Brain microvascular endothelial cell (primary cell): ENCODE measurements around the gene MFSD6L.

ENCODE experiments used
- DNase-seq: peaks from one replicate; pipeline ENCODE4 v3.0.0-alpha.2; 2020
- H3K27ac ChIP-seq: fragments of 250-450 bp; sonication (Bioruptor Pico); 2 replicates; pipeline ENCODE4 v1.5.1; 2020; ENCODE audit warnings: mild to moderate bottlenecking, moderate library complexity
- H3K27me3 ChIP-seq: fragments of 250-450 bp; sonication (Bioruptor Pico); replicated peaks from 2 replicates; pipeline ENCODE4 v1.5.1; 2020; ENCODE audit warnings: mild to moderate bottlenecking
- H3K36me3 ChIP-seq: fragments of 250-450 bp; sonication (Bioruptor Pico); replicated peaks from 2 replicates; pipeline ENCODE4 v1.5.1; 2020; ENCODE audit warnings: mild to moderate bottlenecking
- H3K4me3 ChIP-seq: 2 replicates; pipeline ENCODE4 v1.5.1; 2011; ENCODE audit warnings: low read depth, mild to moderate bottlenecking, control low read depth, low read length, moderate library complexity
- CTCF ChIP-seq: IDR thresholded peaks from 2 replicates; pipeline ENCODE4 v1.5.1; 2011; ENCODE audit warnings: low read depth, mild to moderate bottlenecking, moderate library complexity, low read length, control low read depth, inconsistent platforms; ENCODE audit errors: missing control alignments
- in situ Hi-C: cut with HindIII; loops from 2 replicates; pipeline ENCODE4 v1.10.0; 2017; ENCODE audit warnings: low sequenced_read_pairs, low pct_ligation_motif_present

Gene MFSD6L

GRCh38 chr17:8829036-8829941 is 30.1 kb upstream of the MFSD6L start:
- DNase-seq = no peak
- no peaks in the 10 kb centered on the region for H3K36me3 ChIP-seq
- H3K27ac ChIP-seq = no peak overlapping the region
- no peaks in the 10 kb centered on the region for H3K27me3 ChIP-seq
- no peak overlapping the region for H3K4me3 ChIP-seq
- no peak for TF ChIP-seq CTCF
- in situ Hi-C loops = no loop called here

- H3K27me3 ChIP-seq = no peaks in the 10 kb centered on the region
- in situ Hi-C loops = no loop called here
- H3K36me3 ChIP-seq = no peaks in the 10 kb centered on the region
- H3K4me3 ChIP-seq = no peak overlapping the region
- no peak for TF ChIP-seq CTCF
- H3K27ac ChIP-seq = no peak overlapping the region
- DNase-seq = no peak
These were observed 29.3 kb upstream of the MFSD6L start for GRCh38 chr17:8828517-8828875.

GRCh38 chr17:8826808-8827435 is 27.8 kb upstream of the MFSD6L start:
- DNase-seq = no peak
- Histone ChIP-seq H3K36me3 (no peaks in the 10 kb centered on the region), H3K27me3 (no peaks in the 10 kb centered on the region), H3K27ac (no peak overlapping the region), H3K4me3 (no peak overlapping the region)
- no peak for TF ChIP-seq CTCF
- in situ Hi-C loops = no loop called here

GRCh38 chr17:8825802-8826201 is 26.6 kb upstream of the MFSD6L start:
- in situ Hi-C loops = no loop called here
- DNase-seq = no peak
- Histone ChIP-seq H3K27ac (no peak overlapping the region), H3K27me3 (no peaks in the 10 kb centered on the region), H3K4me3 (no peak overlapping the region), H3K36me3 (no peaks in the 10 kb centered on the region)
- no peak for TF ChIP-seq CTCF

- in situ Hi-C loops = no loop called here
- H3K27me3 ChIP-seq = no peaks in the 10 kb centered on the region
- no peak overlapping the region for H3K27ac ChIP-seq
- H3K36me3 ChIP-seq = no peaks in the 10 kb centered on the region
- H3K4me3 ChIP-seq = no peak overlapping the region
- no peak for TF ChIP-seq CTCF
- no peak for DNase-seq
These were observed 24.1 kb upstream of the MFSD6L start for GRCh38 chr17:8823279-8823678.
